Measurements from ENCODE around the gene RIT2. TPM values are rescaled to one million over a fixed set of nuclear protein-coding genes. Genes with fewer than 3 reads are reported as not detected.

The RIT2 gene
- total RNA-seq, 1 experiment from 2014 or later, result 1.5 TPM

GRCh38 chr18:42861271-42861670 lies 254.2 kb downstream of the RIT2 start (continued):
- TF ChIP-seq CTCF (IDR thresholded peaks at IDR 0.05), result no peak
- no peak for TF ChIP-seq ZNF317 (CRISPR knock-in tag; IDR thresholded peaks at IDR 0.05; ENCODE audit: borderline replicate concordance, low read depth)

- Mint-ChIP-seq H3K4me1 (no peaks in the 10 kb centered on the region), H3K9me3 (no peaks in the 10 kb centered on the region), H3K4me3 (no peak overlapping the region), H3K36me3 (no peaks in the 10 kb centered on the region), H3K27me3 (ENCODE audit: low read depth) (no peaks in the 10 kb centered on the region), H3K27ac (no peak overlapping the region)
- TF ChIP-seq, protein P1, sequence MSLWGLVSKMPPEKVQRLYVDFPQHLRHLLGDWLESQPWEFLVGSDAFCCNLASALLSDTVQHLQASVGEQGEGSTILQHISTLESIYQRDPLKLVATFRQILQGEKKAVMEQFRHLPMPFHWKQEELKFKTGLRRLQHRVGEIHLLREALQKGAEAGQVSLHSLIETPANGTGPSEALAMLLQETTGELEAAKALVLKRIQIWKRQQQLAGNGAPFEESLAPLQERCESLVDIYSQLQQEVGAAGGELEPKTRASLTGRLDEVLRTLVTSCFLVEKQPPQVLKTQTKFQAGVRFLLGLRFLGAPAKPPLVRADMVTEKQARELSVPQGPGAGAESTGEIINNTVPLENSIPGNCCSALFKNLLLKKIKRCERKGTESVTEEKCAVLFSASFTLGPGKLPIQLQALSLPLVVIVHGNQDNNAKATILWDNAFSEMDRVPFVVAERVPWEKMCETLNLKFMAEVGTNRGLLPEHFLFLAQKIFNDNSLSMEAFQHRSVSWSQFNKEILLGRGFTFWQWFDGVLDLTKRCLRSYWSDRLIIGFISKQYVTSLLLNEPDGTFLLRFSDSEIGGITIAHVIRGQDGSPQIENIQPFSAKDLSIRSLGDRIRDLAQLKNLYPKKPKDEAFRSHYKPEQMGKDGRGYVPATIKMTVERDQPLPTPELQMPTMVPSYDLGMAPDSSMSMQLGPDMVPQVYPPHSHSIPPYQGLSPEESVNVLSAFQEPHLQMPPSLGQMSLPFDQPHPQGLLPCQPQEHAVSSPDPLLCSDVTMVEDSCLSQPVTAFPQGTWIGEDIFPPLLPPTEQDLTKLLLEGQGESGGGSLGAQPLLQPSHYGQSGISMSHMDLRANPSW (CRISPR knock-in tag; conservative IDR thresholded peaks at IDR 0.05; ENCODE audit: low read depth), result no peak
- TF ChIP-seq NFE2L1 (CRISPR knock-in tag; IDR thresholded peaks at IDR 0.05), result no peak
- no peak for TF ChIP-seq ZNF423 (CRISPR knock-in tag; IDR thresholded peaks at IDR 0.05)
- no peak for TF ChIP-seq ATF2 (CRISPR knock-in tag; IDR thresholded peaks at IDR 0.05; ENCODE audit: borderline replicate concordance, low read depth)
- TF ChIP-seq MYBL2 (CRISPR knock-in tag; IDR thresholded peaks at IDR 0.05), result no peak
- TF ChIP-seq E2F5 (CRISPR knock-in tag; IDR thresholded peaks at IDR 0.05), result no peak
- no peak for TF ChIP-seq RORB (CRISPR knock-in tag; IDR thresholded peaks at IDR 0.05)
- TF ChIP-seq, protein P2, sequence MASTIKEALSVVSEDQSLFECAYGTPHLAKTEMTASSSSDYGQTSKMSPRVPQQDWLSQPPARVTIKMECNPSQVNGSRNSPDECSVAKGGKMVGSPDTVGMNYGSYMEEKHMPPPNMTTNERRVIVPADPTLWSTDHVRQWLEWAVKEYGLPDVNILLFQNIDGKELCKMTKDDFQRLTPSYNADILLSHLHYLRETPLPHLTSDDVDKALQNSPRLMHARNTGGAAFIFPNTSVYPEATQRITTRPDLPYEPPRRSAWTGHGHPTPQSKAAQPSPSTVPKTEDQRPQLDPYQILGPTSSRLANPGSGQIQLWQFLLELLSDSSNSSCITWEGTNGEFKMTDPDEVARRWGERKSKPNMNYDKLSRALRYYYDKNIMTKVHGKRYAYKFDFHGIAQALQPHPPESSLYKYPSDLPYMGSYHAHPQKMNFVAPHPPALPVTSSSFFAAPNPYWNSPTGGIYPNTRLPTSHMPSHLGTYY (CRISPR knock-in tag; IDR thresholded peaks at IDR 0.05), result no peak
- no peak for TF ChIP-seq ZNF317 (CRISPR knock-in tag; IDR thresholded peaks at IDR 0.05; ENCODE audit: borderline replicate concordance, low read depth)
- no peak for TF ChIP-seq ZNF671 (CRISPR knock-in tag; IDR thresholded peaks at IDR 0.05)
- no peak for TF ChIP-seq ELF4 (CRISPR knock-in tag; IDR thresholded peaks at IDR 0.05; ENCODE audit: low read depth)
- ChIA-PET CTCF (interaction anchor here (1.2 kb wide), 1 partner anchor 264 kb away, joined by 3 read pairs; no protein-coding TSS in a partner anchor), POLR2A (no interaction called here)
- DNase-seq (ENCODE audit: low spot score) (no peak), ATAC-seq (no peak)
Measured at GRCh38 chr18:42860548-42860947, 254.9 kb downstream of the RIT2 start.

DNA sequence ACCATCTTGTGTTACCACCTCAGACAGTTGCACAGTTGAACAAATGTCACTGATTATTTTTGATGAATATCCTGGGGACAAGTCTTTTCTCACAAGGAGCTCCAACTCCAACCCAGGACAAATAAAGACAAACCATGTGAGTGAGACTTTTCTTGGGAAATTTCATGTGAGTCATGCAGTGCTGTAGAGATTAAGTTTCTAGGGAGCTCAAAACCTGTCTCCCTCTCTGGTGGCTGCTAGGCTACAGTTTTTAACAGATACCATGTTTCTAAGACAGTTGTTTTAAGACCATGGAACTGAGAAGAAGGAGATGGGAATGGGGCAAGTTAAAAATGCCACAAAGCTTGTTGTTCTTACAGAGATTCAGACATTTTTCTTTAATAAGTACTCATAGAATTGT lies 255.5 kb downstream of the RIT2 start:
- Mint-ChIP-seq H3K27me3 (ENCODE audit: low read depth) (no peaks in the 10 kb centered on the region), H3K36me3 (no peaks in the 10 kb centered on the region), H3K27ac (no peak overlapping the region), H3K4me3 (no peak overlapping the region), H3K9me3 (no peaks in the 10 kb centered on the region), H3K4me1 (peaks cover 2% of the 10 kb centered on the region)
- TF ChIP-seq ATF3 (CRISPR knock-in tag; conservative IDR thresholded peaks at IDR 0.05), result no peak
- ATAC-seq, result no peak
- CTCF ChIA-PET, result interaction anchor here (1.2 kb wide), 1 partner anchor 264 kb away, joined by 3 read pairs; no protein-coding TSS in a partner anchor
- POLR2A ChIA-PET, result no interaction called here
- no peak for DNase-seq (ENCODE audit: low spot score)

Data from WTC11 (cell line).